IMR-90 (cell line): ENCODE data around the gene HHIP. TPM values are rescaled to one million over a fixed set of nuclear protein-coding genes. Genes with fewer than 3 reads are reported as not detected.

Experiments used
- ATAC-seq: fragments of 200-7000 bp; cut with Tn5 transposase; 2 replicates; pipeline ENCODE4 v1.9.1; 2020; ENCODE audit warnings: low read depth, mild to moderate bottlenecking, moderate library complexity
- BruUV-seq: library from RNA; stranded (reverse); fragments of 400-500 nt; replicated peaks from 2 replicates; lab custom pipeline; 2021; lab: Mats Ljungman, UMichigan
- CTCF ChIA-PET: fragments of 300-600 bp; formaldehyde crosslinking; extraction: SDS; loops from one replicate; lab custom pipeline; 2021; ENCODE audit warnings: antibody characterized with exemption; lab: Yijun Ruan, JAX
- POLR2A ChIA-PET: fragments of 300-600 bp; sonication (Branson Sonifier 250); formaldehyde crosslinking; loops from one replicate; lab custom pipeline; 2022; ENCODE audit warnings: antibody characterized with exemption; ENCODE audit not compliant: unreplicated experiment; lab: Charles Lee
- DNase-seq: peaks from one replicate; pipeline ENCODE4 v3.0.0; 2013
- H2AFZ ChIP-seq: replicated peaks from 2 replicates; pipeline ENCODE3; 2013; ENCODE audit warnings: low read length, mild to moderate bottlenecking; ENCODE audit not compliant: poor library complexity
- H2AK5ac ChIP-seq: 2 replicates; pipeline ENCODE4 v1.6.1; 2013; ENCODE audit warnings: low read depth, low read length, inconsistent platforms
- H2AK9ac ChIP-seq: replicated peaks from 2 replicates; pipeline ENCODE3; 2013; ENCODE audit warnings: mild to moderate bottlenecking, low read depth, low read length, moderate library complexity; ENCODE audit not compliant: poor library complexity
- H2BK120ac ChIP-seq: 2 replicates; pipeline ENCODE4 v1.6.1; 2013; ENCODE audit warnings: low read depth, low read length, inconsistent platforms
- H2BK15ac ChIP-seq: 3 replicates; pipeline ENCODE4 v1.6.1; 2013; ENCODE audit warnings: low read depth, low read length, inconsistent platforms
- H2BK20ac ChIP-seq: 2 replicates; pipeline ENCODE4 v1.6.1; 2013; ENCODE audit warnings: low read depth, mild to moderate bottlenecking, inconsistent platforms, low read length, moderate library complexity
- H2BK5ac ChIP-seq: 2 replicates; pipeline ENCODE4 v1.6.1; 2013; ENCODE audit warnings: mild to moderate bottlenecking, low read depth, low read length, inconsistent platforms; ENCODE audit not compliant: poor library complexity, severe bottlenecking
- H3K14ac ChIP-seq: replicated peaks from 2 replicates; pipeline ENCODE4 v1.6.1; 2013; ENCODE audit warnings: low read depth, low read length, inconsistent platforms
- H3K18ac ChIP-seq: 2 replicates; pipeline ENCODE4 v1.6.1; 2013; ENCODE audit warnings: low read depth, low read length, control low read depth
- H3K23ac ChIP-seq: 2 replicates; pipeline ENCODE4 v1.6.1; 2013; ENCODE audit warnings: low read depth, low read length, inconsistent platforms
- H3K27ac ChIP-seq: 2 replicates; pipeline ENCODE4 v1.5.1; 2013; ENCODE audit warnings: mild to moderate bottlenecking, control low read depth, low read length; ENCODE audit not compliant: insufficient read depth
- H3K27me3 ChIP-seq: 2 replicates; pipeline ENCODE4 v1.6.1; 2013; ENCODE audit warnings: low read length; ENCODE audit not compliant: control insufficient read depth, insufficient read depth
- H3K36me3 ChIP-seq: 2 replicates; pipeline ENCODE4 v1.6.1; 2013; ENCODE audit warnings: low read length, mixed read lengths; ENCODE audit not compliant: control insufficient read depth, insufficient read depth
- H3K4ac ChIP-seq: 2 replicates; pipeline ENCODE4 v1.6.1; 2013; ENCODE audit warnings: low read depth, low read length, inconsistent platforms
- H3K4me1 ChIP-seq: 2 replicates; pipeline ENCODE4 v1.6.1; 2013; ENCODE audit warnings: low read length, mixed read lengths; ENCODE audit not compliant: control insufficient read depth, insufficient read depth
- H3K4me2 ChIP-seq: 2 replicates; pipeline ENCODE4 v1.6.1; 2013; ENCODE audit warnings: low read depth, mild to moderate bottlenecking, control low read depth, low read length, moderate library complexity
- H3K4me3 ChIP-seq: 2 replicates; pipeline ENCODE4 v1.5.1; 2013; ENCODE audit warnings: low read depth, mild to moderate bottlenecking, control low read depth, low read length, moderate library complexity; ENCODE audit not compliant: insufficient read depth
- H3K56ac ChIP-seq: 2 replicates; pipeline ENCODE4 v1.6.1; 2013; ENCODE audit warnings: low read length, inconsistent platforms; ENCODE audit not compliant: insufficient read depth; ENCODE audit errors: extremely low read depth
- H3K79me1 ChIP-seq, 2 experiments: 2 replicates each; pipeline ENCODE4 v1.6.1; 2013; ENCODE audit warnings: low read length in 2 of 2, inconsistent platforms in 1 of 2, low read depth in 1 of 2
- H3K9ac ChIP-seq: 2 replicates; pipeline ENCODE4 v1.6.1; 2013; ENCODE audit warnings: low read depth, low read length, control low read depth
- H3K9me1 ChIP-seq: 2 replicates; pipeline ENCODE4 v1.6.1; 2013; ENCODE audit warnings: low read length, inconsistent platforms; ENCODE audit not compliant: insufficient read depth
- H3K9me3 ChIP-seq: 2 replicates; pipeline ENCODE4 v1.6.1; 2013; ENCODE audit warnings: low read length; ENCODE audit not compliant: control insufficient read depth, insufficient read depth
- H4K20me1 ChIP-seq: 2 replicates; pipeline ENCODE4 v1.6.1; 2013; ENCODE audit warnings: low read length, inconsistent platforms; ENCODE audit not compliant: insufficient read depth
- H4K5ac ChIP-seq: 2 replicates; pipeline ENCODE4 v1.6.1; 2013; ENCODE audit warnings: mild to moderate bottlenecking, low read depth, low read length, control low read depth
- H4K8ac ChIP-seq, 2 experiments: 2 replicates each; pipeline ENCODE4 v1.6.1; 2013; ENCODE audit warnings: low read depth in 2 of 2, low read length in 2 of 2, control low read depth in 1 of 2, inconsistent platforms in 1 of 2
- H4K91ac ChIP-seq: 2 replicates; pipeline ENCODE4 v1.6.1; 2013; ENCODE audit warnings: low read depth, low read length, inconsistent platforms; ENCODE audit not compliant: insufficient read depth
- BHLHE40 ChIP-seq: fragments of 150-350 bp; IDR thresholded peaks from 2 replicates; pipeline ENCODE4 v1.6.1; 2016; ENCODE audit warnings: mild to moderate bottlenecking, low read depth, low read length
- CEBPB ChIP-seq: IDR thresholded peaks from 2 replicates; pipeline ENCODE4 v1.6.1; 2012; ENCODE audit warnings: low read depth, low read length, improper control_type of control experiment
- CHD1 ChIP-seq: IDR thresholded peaks from 2 replicates; pipeline ENCODE4 v1.6.1; 2012; ENCODE audit warnings: low read depth, low read length, improper control_type of control experiment
- FOS ChIP-seq: fragments of 150-350 bp; IDR thresholded peaks from 2 replicates; pipeline ENCODE4 v1.6.1; 2016; ENCODE audit warnings: low read depth, low read length
- MAFK ChIP-seq: IDR thresholded peaks from 2 replicates; pipeline ENCODE4 v1.6.1; 2012; ENCODE audit warnings: low read depth, low read length, improper control_type of control experiment
- MAZ ChIP-seq: IDR thresholded peaks from 2 replicates; pipeline ENCODE4 v1.6.1; 2012; ENCODE audit warnings: low read depth, mild to moderate bottlenecking, low read length, improper control_type of control experiment, moderate library complexity, borderline replicate concordance
- MXI1 ChIP-seq: IDR thresholded peaks from 2 replicates; pipeline ENCODE4 v1.6.1; 2012; ENCODE audit warnings: low read depth, mild to moderate bottlenecking, low read length, moderate library complexity, borderline replicate concordance
- NFE2L2 ChIP-seq: fragments of 150-350 bp; IDR thresholded peaks from 2 replicates; pipeline ENCODE4 v1.6.1; 2016; ENCODE audit warnings: low read depth, mild to moderate bottlenecking, low read length
- POLR2A ChIP-seq: IDR thresholded peaks from 2 replicates; pipeline ENCODE4 v1.6.1; 2012; ENCODE audit warnings: mild to moderate bottlenecking, low read depth, low read length
- RAD21 ChIP-seq: IDR thresholded peaks from 2 replicates; pipeline ENCODE4 v1.6.1; 2012; ENCODE audit warnings: low read length, improper control_type of control experiment
- RCOR1 ChIP-seq: IDR thresholded peaks from 2 replicates; pipeline ENCODE4 v1.6.1; 2012; ENCODE audit warnings: mild to moderate bottlenecking, low read length, improper control_type of control experiment; ENCODE audit not compliant: insufficient replicate concordance
- RFX5 ChIP-seq: IDR thresholded peaks from 2 replicates; pipeline ENCODE4 v1.8.0; 2012; ENCODE audit warnings: low read depth, mild to moderate bottlenecking, low read length, moderate library complexity
- SMC3 ChIP-seq: fragments of 150-350 bp; IDR thresholded peaks from 2 replicates; pipeline ENCODE4 v1.6.1; 2016; ENCODE audit warnings: low read depth, mild to moderate bottlenecking, antibody characterized with exemption, low read length, moderate library complexity
- WGBS, 2 experiments: methylation state at CpG; one replicate each; pipeline versions ENCODE4 v1.1.5 to v1.1.7; 2013; ENCODE audit warnings: missing lambda C conversion rate in 2 of 2; ENCODE audit not compliant: insufficient read length in 1 of 2; ENCODE audit errors: extremely low coverage in 2 of 2; 5-methylcytosine and 5-hydroxymethylcytosine counted together
- dilution Hi-C: fragments of 300-500 bp; cut with HindIII; formaldehyde crosslinking; loops from one replicate; pipeline ENCODE4 v1.14.3; 2018; ENCODE audit warnings: low sequenced_read_pairs; ENCODE audit not compliant: unreplicated experiment
- in situ Hi-C: fragments of 300-500 bp; cut with MboI; formaldehyde crosslinking; loops from 3 replicates; pipeline ENCODE4 v1.14.3; 2019; ENCODE audit warnings: low sequenced_read_pairs, inconsistent platforms, mixed read lengths
- intact Hi-C: fragments of 100-400 bp; cut with micrococcal nuclease; formaldehyde crosslinking; loops from 2 replicates; pipeline ENCODE4 v1.10.0; 2022
- polyA plus RNA-seq, 3 experiments: library from polyadenylated mRNA; depleted of rRNA; stranded (reverse); fragments of >200 nt; gene quantifications; 2 replicates each; pipeline ENCODE4 v1.2.3, GENCODE V29; 2012; ENCODE audit warnings: low replicate concordance in 1 of 3
- total RNA-seq: library from RNA; depleted of rRNA; stranded (reverse); fragments of >200 nt; gene quantifications from 2 replicates; pipeline ENCODE4 v1.2.3, GENCODE V29; 2012
- TF ChIP-seq, protein P1 (sequence below): fragments of 150-350 bp; IDR thresholded peaks from 2 replicates; pipeline ENCODE4 v1.6.1; 2016; ENCODE audit warnings: low read depth, mild to moderate bottlenecking, low read length, moderate library complexity, borderline replicate concordance
- TF ChIP-seq, protein P2 (sequence below): conservative IDR thresholded peaks from 2 replicates; pipeline ENCODE4 v1.5.1; 2012; ENCODE audit warnings: mild to moderate bottlenecking, low read depth, low read length, improper control_type of control experiment
- TF ChIP-seq, protein P3 (sequence below): fragments of 150-350 bp; IDR thresholded peaks from 2 replicates; pipeline ENCODE4 v1.6.1; 2017; ENCODE audit warnings: mild to moderate bottlenecking, antibody characterized with exemption, low read length, low read depth

HHIP gene
- total and polyA plus RNA-seq, 2 of the 4 experiments (the other 2 are of a cell fraction), result 6.6 to 9.6 TPM

DNA sequence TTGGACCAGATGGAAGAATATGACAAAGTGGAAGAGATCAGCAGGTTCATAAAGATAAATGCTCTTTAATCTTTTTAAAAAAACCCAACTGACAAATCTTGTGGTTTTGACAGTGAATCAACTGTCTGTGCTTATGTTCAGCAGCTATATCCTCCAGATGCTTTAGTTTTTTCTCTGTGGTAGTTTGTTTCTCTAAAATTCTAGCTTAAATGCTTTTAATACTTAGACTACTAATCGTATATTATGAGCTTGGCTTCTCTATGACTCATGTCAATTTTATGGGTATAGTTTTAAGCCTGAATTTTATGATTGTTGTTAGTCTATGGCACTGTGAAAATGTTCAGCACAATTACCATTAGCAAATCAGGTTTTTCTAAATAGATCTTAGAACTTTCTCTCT lies 12.9 kb downstream of the HHIP start:
- Histone ChIP-seq H2BK15ac (no peak overlapping the region), H3K23ac (no peak overlapping the region), H4K8ac (no peak overlapping the region), H3K27me3 (no peaks in the 10 kb centered on the region), H4K20me1 (no peaks in the 10 kb centered on the region), H3K56ac (no peak overlapping the region), H3K4me3 (no peak overlapping the region), H2BK5ac (no peak overlapping the region), H3K27ac (no peak overlapping the region), H3K9ac (no peak overlapping the region), H3K36me3 (no peaks in the 10 kb centered on the region), H3K18ac (no peak overlapping the region), H3K14ac (no peak overlapping the region), H3K4me1 (peaks cover 3% of the 10 kb centered on the region; the same call in 1 of the 2 replicates), H2AK9ac (no peak overlapping the region), H4K5ac (no peak overlapping the region), H2AFZ (no peak overlapping the region), H2BK120ac (no peak overlapping the region), H3K9me1 (no peaks in the 10 kb centered on the region), H2AK5ac (no peak overlapping the region), H3K79me1 (no peaks in the 10 kb centered on the region), H3K9me3 (no peaks in the 10 kb centered on the region), H3K4ac (no peak overlapping the region), H4K91ac (no peak overlapping the region), H3K4me2 (no peak overlapping the region), H2BK20ac (no peak overlapping the region)
- dilution Hi-C loops, result no loop called here
- ChIA-PET POLR2A (no interaction called here), CTCF (interaction anchor here (0.9 kb wide), 1 partner anchor 45 kb away, joined by 3 read pairs; no protein-coding TSS in a partner anchor)
- WGBS, 2 experiments, result no CpG with 5 or more reads among the region's 1 CpG
- intact Hi-C loops, result no loop called here
- DNase-seq (peak; percentile 82), ATAC-seq (peak; percentile 63; the same call in 1 of the 2 replicates)
- in situ Hi-C loops, result no loop called here
- no TSS peak for BruUV-seq
- TF ChIP-seq MXI1 (no peak), RCOR1 (no peak), CHD1 (no peak), NFE2L2 (no peak), FOS (no peak), RAD21 (no peak), RFX5 (no peak), BHLHE40 (no peak), POLR2A (no peak), MAZ (no peak), CEBPB (no peak), SMC3 (no peak), MAFK (no peak)
- TF ChIP-seq, protein P1, sequence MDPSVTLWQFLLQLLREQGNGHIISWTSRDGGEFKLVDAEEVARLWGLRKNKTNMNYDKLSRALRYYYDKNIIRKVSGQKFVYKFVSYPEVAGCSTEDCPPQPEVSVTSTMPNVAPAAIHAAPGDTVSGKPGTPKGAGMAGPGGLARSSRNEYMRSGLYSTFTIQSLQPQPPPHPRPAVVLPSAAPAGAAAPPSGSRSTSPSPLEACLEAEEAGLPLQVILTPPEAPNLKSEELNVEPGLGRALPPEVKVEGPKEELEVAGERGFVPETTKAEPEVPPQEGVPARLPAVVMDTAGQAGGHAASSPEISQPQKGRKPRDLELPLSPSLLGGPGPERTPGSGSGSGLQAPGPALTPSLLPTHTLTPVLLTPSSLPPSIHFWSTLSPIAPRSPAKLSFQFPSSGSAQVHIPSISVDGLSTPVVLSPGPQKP, result no peak
- TF ChIP-seq, protein P2, sequence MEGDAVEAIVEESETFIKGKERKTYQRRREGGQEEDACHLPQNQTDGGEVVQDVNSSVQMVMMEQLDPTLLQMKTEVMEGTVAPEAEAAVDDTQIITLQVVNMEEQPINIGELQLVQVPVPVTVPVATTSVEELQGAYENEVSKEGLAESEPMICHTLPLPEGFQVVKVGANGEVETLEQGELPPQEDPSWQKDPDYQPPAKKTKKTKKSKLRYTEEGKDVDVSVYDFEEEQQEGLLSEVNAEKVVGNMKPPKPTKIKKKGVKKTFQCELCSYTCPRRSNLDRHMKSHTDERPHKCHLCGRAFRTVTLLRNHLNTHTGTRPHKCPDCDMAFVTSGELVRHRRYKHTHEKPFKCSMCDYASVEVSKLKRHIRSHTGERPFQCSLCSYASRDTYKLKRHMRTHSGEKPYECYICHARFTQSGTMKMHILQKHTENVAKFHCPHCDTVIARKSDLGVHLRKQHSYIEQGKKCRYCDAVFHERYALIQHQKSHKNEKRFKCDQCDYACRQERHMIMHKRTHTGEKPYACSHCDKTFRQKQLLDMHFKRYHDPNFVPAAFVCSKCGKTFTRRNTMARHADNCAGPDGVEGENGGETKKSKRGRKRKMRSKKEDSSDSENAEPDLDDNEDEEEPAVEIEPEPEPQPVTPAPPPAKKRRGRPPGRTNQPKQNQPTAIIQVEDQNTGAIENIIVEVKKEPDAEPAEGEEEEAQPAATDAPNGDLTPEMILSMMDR, result no peak
- TF ChIP-seq, protein P3, sequence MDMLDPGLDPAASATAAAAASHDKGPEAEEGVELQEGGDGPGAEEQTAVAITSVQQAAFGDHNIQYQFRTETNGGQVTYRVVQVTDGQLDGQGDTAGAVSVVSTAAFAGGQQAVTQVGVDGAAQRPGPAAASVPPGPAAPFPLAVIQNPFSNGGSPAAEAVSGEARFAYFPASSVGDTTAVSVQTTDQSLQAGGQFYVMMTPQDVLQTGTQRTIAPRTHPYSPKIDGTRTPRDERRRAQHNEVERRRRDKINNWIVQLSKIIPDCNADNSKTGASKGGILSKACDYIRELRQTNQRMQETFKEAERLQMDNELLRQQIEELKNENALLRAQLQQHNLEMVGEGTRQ, result no peak
